Natural killer cell (primary cell): Measurements from ENCODE around the gene IL17B. TPM values are rescaled to one million over a fixed set of nuclear protein-coding genes. Genes with fewer than 3 reads are reported as not detected.

Experiments
- ATAC-seq, 3 donors: fragments of 150-1000 bp in 2 of 3; fragments of 200-7000 bp in 1 of 3; cut with Tn5 transposase; 1 replicate in 1 of 3; 2 replicates in 2 of 3; pipeline ENCODE4 v1.10.0; 2021; ENCODE audit warnings: mild to moderate bottlenecking in 2 of 3, moderate library complexity in 2 of 3
- DNase-seq, 2 donors: peaks; one replicate each; pipeline versions ENCODE4 v3.0.0 to v3.0.0-alpha.2; 2013 to 2021; ENCODE audit warnings: mixed read lengths in 1 of 2
- H3K27ac ChIP-seq: one replicate; pipeline ENCODE4 v1.5.1; 2013; ENCODE audit warnings: mild to moderate bottlenecking, low read length
- H3K27me3 ChIP-seq: one replicate; pipeline ENCODE4 v1.6.1; 2013; ENCODE audit warnings: low read length; ENCODE audit not compliant: control insufficient read depth, insufficient read depth
- H3K36me3 ChIP-seq: one replicate; pipeline ENCODE4 v1.6.1; 2013; ENCODE audit warnings: low read length; ENCODE audit not compliant: control insufficient read depth, insufficient read depth
- H3K4me1 ChIP-seq: one replicate; pipeline ENCODE4 v1.6.1; 2013; ENCODE audit warnings: low read length; ENCODE audit not compliant: control insufficient read depth, insufficient read depth
- H3K4me3 ChIP-seq: one replicate; pipeline ENCODE4 v1.5.1; 2013; ENCODE audit warnings: low read length
- H3K9me3 ChIP-seq: one replicate; pipeline ENCODE4 v1.6.1; 2013; ENCODE audit warnings: low read length; ENCODE audit not compliant: control insufficient read depth, insufficient read depth
- H3K27ac Mint-ChIP-seq, 2 donors: one replicate each; pipeline ENCODE4 v1.8.0; 2022; ENCODE audit warnings: mild to moderate bottlenecking in 2 of 2, mixed read lengths in 2 of 2, moderate library complexity in 1 of 2
- H3K27me3 Mint-ChIP-seq, 2 donors: one replicate each; pipeline ENCODE4 v1.8.0; 2022; ENCODE audit warnings: low read depth in 2 of 2, mixed read lengths in 2 of 2
- H3K36me3 Mint-ChIP-seq: one replicate; pipeline ENCODE4 v1.8.0; 2022; ENCODE audit warnings: mixed read lengths
- H3K4me1 Mint-ChIP-seq, 2 donors: one replicate each; pipeline ENCODE4 v1.8.0; 2022; ENCODE audit warnings: mixed read lengths in 2 of 2
- H3K4me3 Mint-ChIP-seq: one replicate; pipeline ENCODE4 v1.8.0; 2022; ENCODE audit warnings: mild to moderate bottlenecking, moderate library complexity, mixed read lengths
- H3K9me3 Mint-ChIP-seq, 2 donors: one replicate each; pipeline ENCODE4 v1.8.0; 2022; ENCODE audit warnings: mixed read lengths in 2 of 2
- WGBS: methylation state at CpG from one replicate; pipeline ENCODE4 v1.1.7; 2013; ENCODE audit warnings: missing lambda C conversion rate; ENCODE audit not compliant: insufficient coverage; 5-methylcytosine and 5-hydroxymethylcytosine counted together
- intact Hi-C: fragments of 100-400 bp; cut with micrococcal nuclease; formaldehyde crosslinking; loops from one replicate; pipeline ENCODE4 v1.14.2; 2022
- total RNA-seq, 4 donors: library from RNA; stranded (reverse); fragments of 120-200 nt in 1 of 4; gene quantifications; one replicate each; pipeline versions ENCODE4 v1.2.3 to v1.2.4, GENCODE V29; 2013 to 2022
- TF ChIP-seq, protein P1 (sequence below): fragments of 200-600 bp; IDR thresholded peaks from one replicate; pipeline ENCODE4 v1.8.0; 2022; ENCODE audit warnings: antibody characterized with exemption

IL17B gene
- total RNA-seq, 3 donors from 2014 or later (not counting 1 experiment from before 2014, with no cell fraction given): not detected

DNA sequence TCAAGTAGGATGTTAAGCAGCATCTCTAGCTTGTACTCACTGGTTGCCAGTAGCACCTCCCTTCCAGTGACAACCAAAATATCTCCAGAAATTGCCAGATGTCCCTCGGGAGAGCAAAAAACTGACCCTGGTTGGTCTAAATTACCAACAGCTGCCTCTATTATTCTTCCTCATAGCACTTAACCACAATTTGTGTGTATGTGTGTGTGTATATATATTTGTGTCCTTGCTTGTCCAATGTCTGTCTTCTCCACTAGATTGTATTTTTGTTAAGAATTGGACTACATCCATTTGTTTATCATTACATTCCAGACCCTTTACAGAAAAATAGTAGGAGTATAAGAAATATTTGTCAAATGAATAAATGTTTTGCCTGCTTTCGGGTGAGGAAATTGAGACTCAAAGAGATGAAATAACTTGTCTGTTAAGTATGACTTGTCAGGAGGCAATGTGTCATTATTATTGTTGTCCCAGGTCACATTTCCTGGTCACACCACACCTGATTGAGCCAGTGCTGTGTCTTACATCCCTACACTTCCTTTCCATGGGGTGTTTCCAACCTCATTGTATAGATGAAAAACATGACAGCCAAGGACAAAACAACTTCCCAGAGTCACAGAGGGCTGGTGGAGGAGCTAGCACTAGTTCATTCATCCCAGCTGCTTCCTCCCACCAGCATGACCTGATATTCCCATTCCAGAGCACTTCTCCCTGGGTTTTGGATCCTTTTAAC is 45.2 kb downstream of the IL17B start:
- H3K36me3 Mint-ChIP-seq: no peaks in the 10 kb centered on the region
- no peak for ATAC-seq
- TF ChIP-seq, protein P1, sequence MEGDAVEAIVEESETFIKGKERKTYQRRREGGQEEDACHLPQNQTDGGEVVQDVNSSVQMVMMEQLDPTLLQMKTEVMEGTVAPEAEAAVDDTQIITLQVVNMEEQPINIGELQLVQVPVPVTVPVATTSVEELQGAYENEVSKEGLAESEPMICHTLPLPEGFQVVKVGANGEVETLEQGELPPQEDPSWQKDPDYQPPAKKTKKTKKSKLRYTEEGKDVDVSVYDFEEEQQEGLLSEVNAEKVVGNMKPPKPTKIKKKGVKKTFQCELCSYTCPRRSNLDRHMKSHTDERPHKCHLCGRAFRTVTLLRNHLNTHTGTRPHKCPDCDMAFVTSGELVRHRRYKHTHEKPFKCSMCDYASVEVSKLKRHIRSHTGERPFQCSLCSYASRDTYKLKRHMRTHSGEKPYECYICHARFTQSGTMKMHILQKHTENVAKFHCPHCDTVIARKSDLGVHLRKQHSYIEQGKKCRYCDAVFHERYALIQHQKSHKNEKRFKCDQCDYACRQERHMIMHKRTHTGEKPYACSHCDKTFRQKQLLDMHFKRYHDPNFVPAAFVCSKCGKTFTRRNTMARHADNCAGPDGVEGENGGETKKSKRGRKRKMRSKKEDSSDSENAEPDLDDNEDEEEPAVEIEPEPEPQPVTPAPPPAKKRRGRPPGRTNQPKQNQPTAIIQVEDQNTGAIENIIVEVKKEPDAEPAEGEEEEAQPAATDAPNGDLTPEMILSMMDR: no peak

DNA sequence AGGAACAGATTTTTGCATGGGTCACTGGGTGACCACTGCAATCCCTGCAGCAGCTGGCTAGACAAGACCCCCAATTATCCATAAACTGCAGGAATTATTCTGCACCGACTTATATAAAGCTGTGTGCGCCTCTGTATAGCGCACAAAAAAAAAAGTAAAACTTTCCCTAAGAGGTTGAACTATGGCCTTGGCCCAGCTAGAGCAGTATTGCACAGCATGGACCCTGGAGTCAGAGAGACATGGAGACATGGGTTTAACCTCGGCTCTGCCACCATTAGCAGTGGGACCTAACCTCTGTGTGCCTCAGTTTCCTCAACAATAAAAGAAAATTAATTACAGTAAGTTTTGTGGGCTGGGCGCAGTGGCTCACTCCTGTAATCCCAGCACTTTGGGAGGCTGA is 50.9 kb downstream of the IL17B start:
- Histone ChIP-seq H3K27ac (no peak overlapping the region), H3K4me1 (no peaks in the 10 kb centered on the region), H3K9me3 (no peaks in the 10 kb centered on the region), H3K36me3 (no peaks in the 10 kb centered on the region), H3K27me3 (no peaks in the 10 kb centered on the region), H3K4me3 (no peak overlapping the region)
- H3K4me3 Mint-ChIP-seq: no peak overlapping the region
- H3K4me1 Mint-ChIP-seq: no peaks in the 10 kb centered on the region
- no peaks in the 10 kb centered on the region for H3K9me3 Mint-ChIP-seq
- DNase-seq: no peak
- no peak overlapping the region for H3K27ac Mint-ChIP-seq
- TF ChIP-seq, protein P1: no peak
- H3K36me3 Mint-ChIP-seq: no peaks in the 10 kb centered on the region
- ATAC-seq: no peak
- 97% methylated on average over 5 of the region's 5 CpGs for WGBS
- intact Hi-C loops: no loop called here
- no peaks in the 10 kb centered on the region for H3K27me3 Mint-ChIP-seq

More for the DNA sequence above, 45.2 kb downstream of the IL17B start:
- Histone ChIP-seq H3K4me1 (no peaks in the 10 kb centered on the region), H3K27ac (no peak overlapping the region), H3K36me3 (no peaks in the 10 kb centered on the region), H3K27me3 (no peaks in the 10 kb centered on the region), H3K4me3 (no peak overlapping the region), H3K9me3 (no peaks in the 10 kb centered on the region)
- H3K9me3 Mint-ChIP-seq: no peaks in the 10 kb centered on the region
- no peak overlapping the region for H3K4me3 Mint-ChIP-seq
- peaks cover 0 to 22% of the 10 kb centered on the region in 2 donors for H3K27me3 Mint-ChIP-seq
- no peaks in the 10 kb centered on the region for H3K4me1 Mint-ChIP-seq
- intact Hi-C loops: no loop called here
- 77% methylated on average over 2 of the region's 2 CpGs for WGBS
- DNase-seq: no peak
- H3K27ac Mint-ChIP-seq: no peak overlapping the region

DNA sequence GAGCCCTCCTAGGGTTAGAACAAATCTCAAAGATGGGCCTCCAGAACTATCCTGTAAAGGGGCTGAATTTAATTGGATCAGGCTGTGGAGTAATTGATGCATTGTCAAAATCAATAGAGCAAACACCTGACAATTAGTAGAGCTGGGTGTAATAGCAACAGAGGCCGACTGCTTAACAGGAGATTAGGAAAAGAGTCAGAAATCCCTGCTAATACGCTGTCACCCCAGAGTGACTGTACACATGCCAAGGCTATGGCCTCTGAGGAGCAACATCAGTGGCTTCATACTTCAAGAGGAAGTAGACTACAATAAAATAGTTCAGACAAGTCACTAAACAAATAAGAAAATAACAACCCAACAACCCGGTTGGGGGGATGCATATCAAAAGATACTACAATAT is 52.5 kb downstream of the IL17B start:
- intact Hi-C loops: no loop called here
- no peaks in the 10 kb centered on the region for H3K27me3 Mint-ChIP-seq
- Histone ChIP-seq H3K27me3 (no peaks in the 10 kb centered on the region), H3K27ac (no peak overlapping the region), H3K4me3 (no peak overlapping the region), H3K4me1 (no peaks in the 10 kb centered on the region), H3K9me3 (no peaks in the 10 kb centered on the region), H3K36me3 (no peaks in the 10 kb centered on the region)
- H3K27ac Mint-ChIP-seq: no peak overlapping the region
- H3K9me3 Mint-ChIP-seq: no peaks in the 10 kb centered on the region
- H3K36me3 Mint-ChIP-seq: no peaks in the 10 kb centered on the region
- WGBS: 90% methylated on average over 3 of the region's 3 CpGs
- no peak for DNase-seq
- H3K4me3 Mint-ChIP-seq: no peak overlapping the region
- TF ChIP-seq, protein P1: no peak
- no peaks in the 10 kb centered on the region for H3K4me1 Mint-ChIP-seq
- no peak for ATAC-seq

DNA sequence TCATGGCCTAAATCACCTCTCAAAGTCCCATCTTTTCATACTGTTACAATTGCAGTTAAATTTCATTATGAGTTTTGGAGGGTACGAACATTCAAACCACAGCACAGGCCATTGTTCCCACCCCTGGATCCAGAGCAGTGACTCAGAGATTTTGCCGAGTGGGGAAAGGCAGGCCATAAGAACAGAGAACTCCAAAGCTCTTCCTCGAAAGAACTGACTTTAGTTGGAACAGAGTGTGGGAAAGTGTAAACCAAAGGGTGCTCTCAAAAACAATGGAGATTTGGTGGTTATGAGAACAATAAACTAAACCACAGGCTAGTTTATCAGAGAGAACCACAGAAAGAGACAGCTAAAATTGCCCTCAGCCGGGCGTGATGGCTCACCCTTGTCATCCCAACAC is 53.2 kb downstream of the IL17B start:
- no peak overlapping the region for H3K4me3 Mint-ChIP-seq
- 90% methylated on average over 5 of the region's 5 CpGs for WGBS

More for the DNA sequence above, 53.2 kb downstream of the IL17B start:
- Mint-ChIP-seq H3K36me3 (no peaks in the 10 kb centered on the region), H3K4me1 (no peaks in the 10 kb centered on the region), H3K27me3 (no peaks in the 10 kb centered on the region), H3K9me3 (no peaks in the 10 kb centered on the region), H3K27ac (no peak overlapping the region)
- DNase-seq: no peak
- Histone ChIP-seq H3K27me3 (no peaks in the 10 kb centered on the region), H3K9me3 (no peaks in the 10 kb centered on the region), H3K36me3 (no peaks in the 10 kb centered on the region), H3K27ac (no peak overlapping the region), H3K4me3 (no peak overlapping the region), H3K4me1 (no peaks in the 10 kb centered on the region)
- TF ChIP-seq, protein P1: no peak
- intact Hi-C loops: no loop called here
- ATAC-seq: no peak
